ENCODE measurements around the gene HRK. TPM values are rescaled to one million over a fixed set of nuclear protein-coding genes. Genes with fewer than 3 reads are reported as not detected.

The HRK gene
- polyA plus RNA-seq (ENCODE audit: insufficient read length in 4 of 4), result under 1 TPM; 0.32 to 0.72 (median 0.58) TPM

DNA sequence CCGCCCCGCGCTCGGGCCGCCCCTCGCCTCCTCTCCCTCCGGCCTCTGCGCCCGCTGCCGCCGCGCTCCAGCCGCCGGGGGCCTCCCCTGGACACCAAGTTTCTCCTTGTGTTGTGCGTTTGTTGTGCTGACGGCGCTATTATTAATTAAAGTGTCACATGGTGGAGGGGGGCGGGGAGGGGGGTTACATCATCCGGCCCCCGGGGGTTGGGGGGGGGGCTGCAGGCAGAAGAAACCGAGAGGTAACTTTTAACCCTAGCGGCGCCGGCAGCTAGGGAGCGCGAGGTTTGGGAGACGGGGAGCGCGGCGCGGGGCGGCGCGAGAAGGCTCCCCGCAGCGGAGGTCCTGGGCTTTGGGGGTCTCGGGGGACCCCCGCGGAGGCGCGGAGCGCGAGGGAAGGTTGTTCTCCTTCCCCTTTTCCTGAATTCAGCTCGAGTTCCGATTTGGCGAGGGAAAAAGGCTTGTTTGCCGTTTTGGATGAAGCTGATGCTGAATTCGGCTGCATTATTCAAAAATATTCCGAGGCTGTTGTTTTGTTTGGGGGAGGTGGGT lies at the start of gene HRK:
Gene HRK (minus strand): TSS at position 117 of the 552 bp plus-strand sequence. CDS start 134 bp downstream, outside the sequence.
- DNase-seq (ENCODE audit: low read depth in 4 of 4, low spot score in 3 of 4), result no peak

DNA sequence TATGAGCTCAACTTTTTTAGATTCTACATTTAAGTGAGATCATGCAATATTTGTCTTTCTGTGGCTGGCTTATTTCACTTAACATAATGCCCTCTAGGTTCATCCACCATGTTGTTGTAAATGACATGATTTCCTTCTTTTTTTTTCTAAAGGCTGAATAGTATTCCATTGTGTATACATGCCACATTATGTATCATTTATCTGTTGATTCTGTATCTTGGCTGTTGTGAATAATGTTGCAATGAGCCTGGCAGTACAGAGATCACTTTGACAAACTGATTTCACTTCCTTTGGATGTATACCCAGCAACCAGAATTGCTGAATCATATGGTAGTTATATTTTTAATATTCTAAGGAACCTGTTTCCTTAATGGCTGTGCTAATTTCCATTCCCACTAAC lies 48.6 kb upstream of the HRK start:
- no peak for DNase-seq (ENCODE audit: low read depth in 4 of 4, low spot score in 3 of 4)

DNA sequence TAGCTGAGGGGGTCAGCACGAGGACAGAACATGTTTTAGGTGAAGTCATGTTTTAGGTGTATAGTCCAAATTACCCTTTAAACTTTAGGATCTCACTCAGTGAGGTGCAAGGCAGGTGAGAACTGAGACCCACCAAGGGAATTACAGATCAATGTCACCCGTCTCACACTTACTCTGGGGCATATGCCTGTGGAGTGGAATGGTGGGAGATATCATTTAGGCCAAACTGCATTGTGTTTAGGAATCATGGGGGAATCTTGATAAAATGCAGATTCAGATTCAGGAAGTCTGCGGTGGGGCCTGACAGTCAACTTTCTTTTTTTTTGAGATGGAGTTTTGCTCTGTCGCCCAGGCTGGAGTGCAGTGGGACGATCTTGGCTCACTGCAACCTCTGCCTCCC lies 47.3 kb upstream of the HRK start:
- no peak for DNase-seq (ENCODE audit: low read depth in 4 of 4, low spot score in 3 of 4)

DNA sequence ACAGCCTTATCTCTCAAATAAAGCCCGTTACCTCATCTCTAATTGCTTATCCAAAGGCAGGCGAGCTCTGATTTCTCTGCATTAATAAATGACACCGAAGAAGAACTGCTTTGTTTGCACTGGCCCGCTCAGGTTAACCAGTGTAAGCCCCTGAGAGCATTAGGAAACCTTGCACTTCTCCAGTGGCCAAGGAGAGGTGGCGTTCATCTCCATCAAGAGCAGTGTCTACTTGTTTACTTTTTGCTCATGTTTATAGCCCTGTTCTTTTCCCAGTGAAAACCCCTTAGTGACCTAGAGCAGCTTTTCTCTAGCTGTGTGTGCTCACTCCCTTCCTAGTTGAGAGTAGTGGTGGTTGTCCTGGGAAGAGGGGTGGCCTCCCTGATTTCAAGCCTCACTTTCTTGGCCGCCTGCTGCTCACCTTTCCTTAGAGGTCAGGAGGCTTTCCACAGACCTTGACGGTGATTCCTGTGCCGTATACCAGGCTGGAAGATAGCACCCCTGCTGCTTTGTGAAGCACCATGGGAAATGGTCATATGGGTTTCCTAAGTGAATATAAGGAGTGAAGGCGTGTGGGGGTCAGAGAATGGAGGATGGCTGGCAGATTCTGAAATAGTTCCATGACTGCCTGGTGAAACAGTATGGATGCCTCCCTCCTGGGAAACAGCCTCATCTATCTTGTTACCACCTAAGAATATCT lies 46.2 kb upstream of the HRK start:
- DNase-seq (ENCODE audit: low read depth in 4 of 4, low spot score in 3 of 4), result no peak

DNA sequence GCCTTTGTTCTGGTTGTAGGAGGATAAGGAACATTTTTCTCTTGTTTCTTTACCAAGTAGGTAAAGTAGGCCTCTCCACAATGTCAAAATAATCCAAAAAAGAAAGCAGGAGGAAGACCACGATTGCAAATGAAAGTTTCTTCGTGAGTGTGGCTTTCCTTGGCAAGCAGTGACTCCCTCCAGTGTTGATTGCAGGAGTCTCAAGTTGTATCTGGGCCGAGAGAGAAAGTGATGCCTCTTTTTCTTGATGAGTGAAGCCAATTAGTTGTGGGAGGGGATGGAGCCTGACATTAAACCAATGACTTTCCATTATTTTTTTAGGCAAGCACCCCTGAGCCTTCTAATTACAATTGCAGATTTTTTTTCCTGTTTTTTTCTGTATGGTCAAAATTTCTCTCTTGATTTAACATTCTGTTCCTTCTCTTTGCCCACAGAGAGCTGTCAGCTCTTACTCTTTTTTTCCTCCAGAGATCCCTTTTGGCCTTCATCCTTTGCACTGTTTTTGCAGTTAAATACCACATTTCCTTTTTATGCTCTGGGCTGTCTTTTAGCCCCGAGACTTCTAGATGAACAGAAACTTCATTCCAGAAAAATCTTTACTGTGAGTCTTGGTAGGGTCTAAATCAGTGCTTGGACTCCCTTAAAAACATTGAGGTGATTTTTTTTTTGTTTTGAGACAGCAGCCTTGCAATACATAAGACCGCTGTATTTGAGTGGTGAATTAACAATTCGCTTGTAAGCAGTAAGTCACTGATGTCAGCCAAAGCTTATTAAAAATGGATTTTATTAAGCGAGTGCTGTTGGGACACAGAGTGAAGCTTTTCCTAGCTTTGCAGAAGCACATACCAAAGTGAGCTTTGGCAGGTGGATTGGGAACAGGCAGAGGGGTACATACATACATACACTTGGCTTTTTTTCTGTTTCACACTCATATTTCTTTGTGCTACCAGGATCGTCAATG lies 45.3 kb upstream of the HRK start:
- no peak for DNase-seq (ENCODE audit: low read depth in 4 of 4, low spot score in 3 of 4)

DNA sequence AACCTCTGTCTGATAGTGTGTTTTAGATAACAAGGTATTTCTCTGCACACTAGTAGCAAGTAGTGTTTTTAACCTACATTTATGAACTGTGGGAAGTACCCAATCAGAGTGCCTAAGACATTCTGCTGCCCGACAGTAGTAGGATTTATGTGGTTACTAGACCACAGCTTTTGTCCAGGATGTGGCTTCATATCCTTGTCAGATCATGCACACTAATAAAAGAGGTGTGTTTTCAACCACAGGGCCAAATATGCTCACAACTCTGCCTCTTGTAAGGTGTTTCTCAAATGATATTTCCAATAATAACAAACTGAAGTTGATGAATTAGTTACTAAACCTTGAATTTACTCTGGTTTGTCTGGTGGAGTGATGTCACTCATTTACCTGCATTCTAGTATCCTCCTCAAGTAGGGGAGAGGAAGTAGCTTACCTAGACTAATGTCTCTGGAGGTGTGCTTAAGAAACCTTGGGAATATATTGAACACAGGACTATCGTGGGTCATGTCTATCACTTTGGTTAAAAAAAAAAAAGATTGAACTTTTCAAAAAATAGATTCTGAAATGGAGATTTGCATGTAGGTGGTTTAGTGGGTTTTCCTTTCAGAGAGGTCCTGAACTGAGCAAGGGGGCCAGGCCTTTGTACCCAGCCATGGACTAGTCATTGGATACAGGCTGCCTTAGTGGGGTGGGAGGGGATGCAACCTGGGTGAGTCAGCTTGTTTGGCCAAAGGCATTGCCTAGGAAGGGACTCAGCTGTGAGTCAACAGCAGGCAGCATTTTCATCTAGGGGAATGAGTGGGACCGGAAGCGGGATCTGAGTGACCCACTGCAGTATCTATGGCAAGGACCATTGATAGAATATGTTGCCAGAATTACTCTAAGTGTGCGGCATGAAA lies 43.6 kb upstream of the HRK start:
- no peak for DNase-seq (ENCODE audit: low read depth in 4 of 4, low spot score in 3 of 4)

DNA sequence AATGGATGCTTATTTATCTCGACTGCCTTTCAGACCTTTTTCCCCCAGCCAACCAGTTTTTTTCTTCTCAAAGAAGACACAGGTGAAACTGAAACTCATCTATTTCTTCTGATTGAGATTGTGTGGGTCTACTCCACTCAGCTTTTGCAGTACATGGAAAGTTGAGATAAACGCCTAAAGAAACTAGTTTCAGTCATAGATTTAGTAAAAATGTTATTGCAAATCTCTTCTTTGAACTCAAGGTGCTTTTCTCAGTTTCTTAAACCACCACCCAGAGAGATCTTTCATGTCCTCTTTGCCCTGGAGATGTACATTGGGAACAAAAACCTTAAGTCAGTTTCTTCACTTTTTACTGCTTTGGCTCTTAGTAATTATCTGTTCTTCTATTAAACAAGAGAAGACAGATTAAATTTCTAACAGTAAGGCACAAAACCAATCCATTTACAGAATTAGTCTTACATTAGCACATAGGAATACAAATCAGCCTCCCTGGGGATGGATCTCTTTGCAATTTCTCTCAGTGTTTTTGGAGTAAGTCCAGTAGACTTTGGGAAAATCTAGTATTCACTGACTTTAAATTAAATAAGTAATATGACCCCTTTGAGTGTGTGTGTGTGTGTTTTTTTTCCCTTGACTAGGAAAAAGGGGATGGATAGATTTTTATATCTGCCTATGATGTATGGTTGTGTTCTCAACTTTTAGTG lies 41.1 kb upstream of the HRK start:
- no peak for DNase-seq (ENCODE audit: low read depth in 4 of 4, low spot score in 3 of 4)

DNA sequence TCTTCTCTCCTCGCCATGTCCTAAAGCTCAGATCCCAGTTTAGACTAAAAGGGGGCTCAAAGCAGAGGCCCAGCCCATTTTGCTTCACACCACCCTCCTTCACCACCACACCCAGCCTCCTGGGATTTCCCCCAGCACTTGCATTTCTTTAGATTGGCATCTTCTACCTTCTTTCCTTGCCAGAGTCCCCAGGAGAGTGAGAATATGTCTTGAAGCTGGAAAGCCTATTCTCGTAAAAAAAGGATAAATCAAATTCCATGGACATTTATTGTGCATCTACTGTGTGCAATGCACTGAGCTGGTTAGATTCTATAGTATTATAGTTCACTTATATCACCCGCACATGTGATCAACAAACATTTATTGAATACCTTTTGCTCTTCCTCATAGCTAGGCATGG lies 39.7 kb upstream of the HRK start:
- DNase-seq (ENCODE audit: low read depth in 4 of 4, low spot score in 3 of 4), result no peak

DNA sequence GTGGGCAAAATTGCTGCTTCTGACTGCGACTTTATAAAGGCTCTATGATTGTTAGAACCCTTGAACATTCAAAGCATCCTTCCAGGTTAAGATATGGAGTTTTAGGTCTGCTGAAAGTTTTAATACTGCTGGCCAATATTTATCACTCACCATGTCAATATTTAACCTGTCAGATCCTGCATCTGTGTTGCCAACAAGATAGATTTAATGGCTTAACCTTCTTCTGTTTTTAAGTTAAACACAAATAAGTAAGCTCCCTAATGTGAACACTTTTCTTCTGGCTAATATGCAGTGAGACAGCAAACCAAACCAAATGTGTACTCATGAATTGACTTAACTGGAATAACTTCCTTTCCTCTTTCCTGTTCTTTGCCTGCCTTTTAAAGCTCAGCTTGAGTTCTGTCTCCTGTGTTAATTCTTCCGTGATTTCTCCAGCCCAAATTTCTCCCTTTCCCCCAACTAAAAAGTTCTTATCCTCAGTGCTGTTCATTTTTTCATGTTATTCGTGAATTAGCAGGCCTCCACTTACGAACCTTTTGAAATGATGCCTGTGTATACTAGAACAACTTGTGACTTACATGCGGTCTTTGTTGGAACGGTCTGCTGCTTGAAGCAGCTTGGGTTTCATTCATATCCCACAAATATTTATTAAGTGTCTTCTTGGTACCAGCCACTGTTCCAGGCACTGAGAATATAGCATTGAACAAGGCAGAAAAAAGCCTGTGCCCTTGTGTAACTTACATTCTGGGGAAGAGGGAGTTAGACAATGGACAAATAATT lies 38.7 kb upstream of the HRK start:
- DNase-seq (ENCODE audit: low read depth in 4 of 4, low spot score in 3 of 4), result no peak

DNA sequence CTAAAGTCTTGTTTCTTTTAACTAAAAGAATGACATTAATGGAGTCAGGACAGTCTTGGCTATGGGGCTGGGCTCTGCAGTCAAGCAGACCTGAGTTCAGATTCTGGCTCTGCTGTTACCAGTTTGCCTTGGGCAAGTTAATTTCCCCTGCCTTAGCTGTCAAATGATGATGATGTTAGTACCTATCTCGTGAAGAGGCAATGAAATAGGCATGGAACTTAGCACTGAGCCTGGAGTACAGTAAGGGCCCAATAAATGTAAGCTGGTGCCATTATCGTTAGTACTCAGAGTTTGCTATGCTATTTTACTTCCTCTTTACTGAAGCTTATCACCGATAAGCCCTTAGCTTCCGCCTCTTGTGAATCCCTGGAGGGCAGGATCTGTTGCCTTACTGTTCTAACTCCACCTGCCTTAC lies 38.0 kb upstream of the HRK start:
- no peak for DNase-seq (ENCODE audit: low read depth in 4 of 4, low spot score in 3 of 4)

DNA sequence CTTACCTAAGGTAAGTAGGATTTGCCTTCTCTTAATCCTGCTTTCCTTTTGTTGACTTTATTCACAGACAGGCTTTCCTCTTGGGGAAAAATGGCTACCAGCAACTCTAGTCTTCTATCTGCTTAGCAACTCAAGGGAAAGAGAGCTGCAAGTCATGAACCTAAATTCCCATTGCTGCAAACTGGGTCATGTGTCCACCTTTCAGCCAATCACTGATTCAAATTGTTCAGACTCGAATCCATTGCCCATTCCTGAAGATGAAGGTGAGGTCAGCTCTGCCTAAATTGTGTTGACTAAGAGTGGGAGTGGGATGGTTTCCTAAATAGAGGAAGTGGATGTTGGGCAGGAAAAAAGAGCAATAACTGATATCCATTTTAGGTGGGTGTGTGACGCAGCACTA lies 37.2 kb upstream of the HRK start:
- DNase-seq (ENCODE audit: low read depth in 4 of 4, low spot score in 3 of 4), result no peak

DNA sequence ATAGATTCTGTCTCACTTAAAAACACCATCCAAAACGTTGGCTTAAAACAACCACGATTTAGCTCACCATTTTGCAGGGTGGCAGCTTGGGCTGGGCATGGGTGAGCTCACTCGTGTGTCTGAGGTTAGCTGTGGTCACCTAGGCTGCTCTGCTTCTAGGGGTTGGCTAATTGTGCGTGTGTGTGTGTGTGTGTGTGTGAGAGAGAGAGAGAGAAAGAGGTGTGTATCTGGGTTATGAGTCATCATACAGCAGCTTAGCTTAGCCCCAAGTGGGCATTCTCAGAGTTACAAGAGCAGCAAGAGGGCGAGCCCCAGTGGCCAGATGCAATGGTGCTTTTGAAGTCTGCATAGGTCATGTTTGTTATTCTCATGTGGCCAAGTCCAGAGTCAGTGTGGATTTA lies 35.5 kb upstream of the HRK start:
- DNase-seq (ENCODE audit: low read depth in 4 of 4, low spot score in 3 of 4), result no peak

DNA sequence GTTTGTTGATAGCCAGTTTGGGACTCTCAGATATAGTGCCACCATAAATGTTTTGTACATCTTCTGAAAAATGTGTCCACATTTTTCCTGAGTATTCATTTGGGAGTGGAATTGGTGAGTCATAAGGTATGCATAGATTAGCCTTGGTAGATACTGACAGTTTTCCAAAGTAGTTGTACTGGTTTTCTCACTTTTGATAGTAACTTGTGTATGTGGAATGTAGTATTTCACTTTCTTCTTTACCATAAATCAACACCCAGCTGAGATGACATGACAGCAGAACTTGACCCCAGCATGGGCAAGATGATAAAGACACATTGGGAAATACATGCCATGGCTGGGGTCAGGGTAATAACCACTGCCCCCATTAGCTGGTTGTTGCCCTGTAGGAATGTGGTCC lies 34.9 kb upstream of the HRK start:
- no peak for DNase-seq (ENCODE audit: low read depth in 4 of 4, low spot score in 3 of 4)

DNA sequence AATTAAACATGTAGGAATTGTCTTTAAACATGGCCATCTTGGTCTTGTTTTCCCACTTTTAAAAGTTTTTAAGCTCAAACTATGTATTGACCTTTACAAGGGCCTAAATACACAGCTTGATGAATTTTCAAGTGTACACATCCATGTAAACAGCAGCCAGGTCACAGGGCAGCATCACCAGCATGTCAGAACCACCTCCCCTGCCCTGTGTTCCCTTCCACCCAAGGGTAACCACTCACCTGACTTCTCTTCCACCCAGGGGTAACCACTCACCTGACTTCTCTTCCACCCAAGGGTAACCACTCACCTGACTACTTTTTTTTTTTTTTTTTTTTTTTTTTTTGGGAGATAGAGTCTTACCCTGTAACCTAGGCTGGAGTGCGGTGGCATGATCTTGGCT lies 34.1 kb upstream of the HRK start:
- DNase-seq (ENCODE audit: low read depth in 4 of 4, low spot score in 3 of 4), result no peak

DNA sequence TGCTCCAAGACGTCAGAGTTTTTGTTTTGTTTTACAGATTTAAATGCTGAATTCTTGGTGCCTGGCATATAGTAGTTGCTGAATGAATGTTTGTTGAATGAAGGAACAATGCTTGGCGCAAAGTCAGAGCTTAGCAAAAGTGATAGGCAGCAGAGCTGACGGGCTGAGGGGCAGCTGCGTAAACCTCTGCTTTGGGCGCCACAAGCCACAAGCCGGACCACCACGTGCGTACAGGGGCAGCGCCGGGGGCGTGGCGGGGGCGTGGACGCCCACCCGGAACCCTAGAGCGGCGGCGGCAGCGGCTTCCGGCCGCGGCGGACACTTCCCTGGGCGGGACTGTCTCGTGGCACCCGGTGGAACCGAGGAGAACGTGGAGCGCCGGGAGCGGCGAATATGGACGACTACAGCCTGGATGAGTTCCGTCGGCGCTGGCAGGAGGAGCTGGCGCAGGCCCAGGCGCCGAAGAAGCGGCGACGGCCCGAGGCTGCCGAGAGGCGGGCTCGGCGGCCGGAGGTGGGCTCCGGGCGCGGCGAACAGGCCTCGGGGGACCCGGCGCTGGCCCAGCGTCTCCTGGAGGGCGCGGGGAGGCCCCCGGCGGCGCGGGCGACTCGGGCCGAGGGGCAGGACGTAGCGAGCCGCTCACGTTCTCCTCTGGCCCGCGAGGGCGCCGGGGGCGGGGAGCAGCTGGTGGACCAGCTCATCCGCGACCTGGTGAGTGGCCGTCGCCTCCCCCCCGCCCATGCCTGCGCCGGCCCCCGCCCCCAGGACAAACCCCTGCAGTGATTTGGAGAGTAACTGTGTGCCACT lies 29.6 kb upstream of the HRK start, which contains the start of gene FBXW8:
Gene FBXW8 (plus strand): TSS at position 306 of the 807 bp plus-strand sequence. CDS start 88 bp downstream, at position 394.
- peak; percentile 37 to 51 (median 40) for DNase-seq (ENCODE audit: low read depth in 4 of 4, low spot score in 3 of 4)

DNA sequence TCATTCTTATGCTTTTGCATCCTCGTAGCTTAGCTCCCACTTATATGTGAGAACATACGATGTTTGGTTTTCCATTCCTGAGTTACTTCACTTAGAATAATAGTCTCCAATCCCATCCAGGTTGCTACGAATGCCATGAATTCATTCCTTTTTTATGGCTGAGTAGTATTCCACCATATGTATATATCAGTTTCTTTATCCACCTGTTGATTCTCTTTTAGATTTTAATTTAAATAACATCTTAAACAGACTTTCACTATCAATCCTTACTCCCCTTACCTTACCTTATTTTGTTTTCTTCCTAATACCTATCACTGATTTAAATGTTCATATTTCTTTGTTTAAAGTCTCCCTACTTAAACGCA lies 29.0 kb upstream of the HRK start:
- DNase-seq (ENCODE audit: low read depth in 4 of 4, low spot score in 3 of 4), result no peak

DNA sequence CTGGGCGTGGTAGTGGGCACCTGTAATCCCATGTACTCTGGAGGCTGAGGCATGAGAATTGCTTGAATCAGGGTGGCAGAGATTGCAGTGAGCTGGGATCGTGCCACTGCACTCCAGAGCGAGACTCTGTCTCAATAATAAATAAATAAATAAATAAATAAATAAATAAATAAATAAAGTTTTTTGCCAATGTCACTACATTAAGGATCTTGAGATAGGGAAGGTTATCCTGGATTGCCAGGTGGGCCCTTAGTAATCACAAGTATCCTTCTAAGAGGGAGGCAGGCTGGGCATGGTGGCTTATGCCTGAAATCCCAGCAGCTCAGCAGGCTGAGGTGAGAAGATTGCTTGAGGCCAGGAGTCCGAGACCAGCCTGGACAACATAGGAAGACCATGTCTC lies 25.0 kb upstream of the HRK start:
- no peak for DNase-seq (ENCODE audit: low read depth in 4 of 4, low spot score in 3 of 4)

DNA sequence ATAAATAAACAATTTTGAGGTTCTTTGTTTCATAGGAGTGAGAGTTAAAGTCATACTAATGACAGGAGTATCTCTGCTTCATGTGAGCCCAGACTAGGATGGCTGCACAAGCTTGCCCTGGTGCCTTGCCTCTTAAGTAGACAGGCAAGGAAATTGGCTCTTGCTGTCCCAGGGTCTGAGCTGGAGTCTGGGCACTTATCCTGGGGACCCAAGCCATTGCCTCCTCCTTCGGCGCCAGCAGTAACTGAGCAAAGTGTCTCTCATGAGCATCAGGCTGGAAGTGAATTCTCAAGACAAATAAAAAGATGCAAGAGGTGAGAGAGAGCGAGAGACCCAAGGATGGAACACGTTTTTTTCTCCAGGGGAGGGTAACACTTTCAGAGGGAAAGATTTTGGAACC lies 22.6 kb upstream of the HRK start:
- DNase-seq (ENCODE audit: low read depth in 4 of 4, low spot score in 3 of 4), result no peak
